NT2/D1 (cell line): Measurements from ENCODE around the gene PIK3R3.

Experiments
- SUZ12 ChIP-seq: IDR thresholded peaks from 2 replicates; pipeline ENCODE4 v1.6.1; 2011; ENCODE audit not compliant: insufficient read length, insufficient read depth; ENCODE audit errors: extremely low read depth
- YY1 ChIP-seq: IDR thresholded peaks from 2 replicates; pipeline ENCODE4 v1.6.1; 2011; ENCODE audit not compliant: insufficient read length, insufficient read depth

- TF ChIP-seq YY1 (no peak), SUZ12 (no peak)
Observed at GRCh38 chr1:46039571-46040052, 92.8 kb downstream of the PIK3R3 start.
